GM18870 (cell line): Measurements from ENCODE around the gene KIF16B.
"Not testable (repeated sequence)": the region's sequence is repeated elsewhere in the genome, so short reads cannot be mapped to it uniquely, and the experiment has no call there.

Source experiments
- ATAC-seq: cut with Tn5 transposase; IDR thresholded peaks from one replicate; pipeline ENCODE4 v1.9.1; 2021; ENCODE audit warnings: moderate library complexity; ENCODE audit not compliant: unreplicated experiment

KIF16B gene

DNA sequence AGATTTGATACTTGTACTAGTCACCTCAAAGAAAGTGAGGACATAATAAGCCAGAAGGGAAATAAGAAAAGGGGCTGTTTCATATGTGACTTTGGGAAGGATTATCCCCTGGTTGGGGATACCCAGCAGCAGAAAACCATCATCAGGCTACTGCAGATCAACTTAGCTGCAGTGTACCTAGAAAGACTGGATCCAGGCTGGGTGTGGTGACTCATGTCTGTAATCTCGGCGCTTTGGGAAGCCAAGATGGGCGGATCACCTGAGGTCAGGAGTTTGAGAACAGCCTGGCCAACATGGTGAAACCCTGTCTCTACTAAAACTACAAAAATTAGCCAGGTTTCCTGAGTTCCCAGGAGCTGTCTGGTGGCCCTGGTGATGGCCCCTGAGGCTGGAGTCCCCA, 23.2 kb upstream of the KIF16B start:
- ATAC-seq = not testable (repeated sequence)

DNA sequence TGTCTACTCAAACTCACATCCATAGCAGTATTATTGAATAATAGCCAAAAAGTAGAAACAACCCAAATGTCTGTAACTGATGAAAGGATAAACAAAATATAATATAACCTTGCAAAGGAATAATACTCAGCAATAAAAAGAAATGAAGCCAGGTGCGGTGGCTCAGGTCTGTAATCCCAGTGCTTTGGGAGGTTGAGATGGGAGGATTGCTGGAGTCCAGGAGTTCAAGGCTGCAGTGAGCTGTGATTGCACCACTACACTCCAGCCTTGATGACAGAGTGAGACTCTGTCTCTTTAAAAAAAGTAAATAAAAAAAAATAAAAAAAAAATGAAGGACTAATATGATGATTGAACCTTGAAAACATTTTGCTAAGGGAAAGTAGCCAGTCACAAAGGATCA, 22.1 kb upstream of the KIF16B start:
- ATAC-seq = no peak

- no peak for ATAC-seq
Observed at GRCh38 chr20:16590041-16590633, 16.9 kb upstream of the KIF16B start.

- no peak for ATAC-seq
Observed at GRCh38 chr20:16589623-16590022, 16.4 kb upstream of the KIF16B start.

DNA sequence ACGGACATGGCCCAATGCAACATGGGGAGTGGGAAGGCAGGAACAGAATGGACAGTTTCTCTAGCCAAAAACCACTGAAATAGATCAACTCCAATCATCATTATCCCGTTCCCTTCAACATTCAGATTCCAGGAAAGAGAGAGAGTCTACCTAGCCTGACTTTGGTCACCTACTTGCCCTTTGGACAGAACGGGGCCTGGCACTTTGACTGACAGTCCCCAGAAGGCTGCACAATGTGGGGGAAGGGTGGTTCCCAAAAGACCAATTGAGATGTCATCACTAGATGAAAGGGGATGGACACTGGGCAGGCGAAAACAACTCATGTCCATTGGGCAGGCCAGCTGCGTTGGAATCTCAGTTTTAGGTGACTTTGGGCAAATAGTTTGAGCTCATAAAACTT, 15.0 kb upstream of the KIF16B start:
- ATAC-seq = no peak

GRCh38 chr20:16587066-16587465, 13.8 kb upstream of the KIF16B start:
- no peak for ATAC-seq

DNA sequence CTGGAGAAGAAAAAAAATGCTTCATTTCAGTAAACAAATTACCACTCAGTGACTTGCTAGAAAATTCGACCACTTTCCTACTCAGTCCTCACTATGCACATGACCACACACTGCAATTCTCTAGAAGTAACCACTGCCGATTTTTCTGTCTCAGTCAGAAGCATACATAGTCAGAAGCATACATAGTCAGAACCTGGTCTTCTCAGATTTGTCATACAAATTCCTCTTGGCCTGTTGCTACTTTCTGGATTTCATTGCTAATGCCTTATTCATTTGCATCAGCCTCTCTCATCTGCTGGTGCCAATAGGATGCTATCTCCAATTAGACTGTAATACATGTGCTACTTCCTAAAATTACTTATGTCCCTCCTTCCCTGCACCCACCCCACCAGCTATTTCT, 10.2 kb upstream of the KIF16B start:
- no peak for ATAC-seq

DNA sequence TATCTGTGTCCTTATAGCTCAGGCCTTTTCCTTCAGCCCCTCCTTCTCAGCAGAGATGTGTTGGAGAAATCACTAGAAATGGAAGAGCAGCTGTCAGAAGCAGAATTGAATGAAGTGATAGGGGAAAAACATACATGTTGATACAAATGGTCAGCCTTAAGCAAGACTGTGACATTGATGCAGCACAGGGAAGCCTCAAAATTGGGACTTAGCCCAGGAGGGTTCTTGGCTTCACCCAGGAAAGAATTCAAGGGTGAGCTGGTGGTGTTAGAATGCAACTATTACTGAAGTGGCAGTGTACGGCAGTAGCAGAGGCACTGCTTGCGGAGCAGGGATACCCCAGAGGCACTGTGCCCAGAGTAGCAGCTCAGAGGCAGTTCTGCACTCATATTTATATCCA, 8.0 kb upstream of the KIF16B start:
- no peak for ATAC-seq

GRCh38 chr20:16580620-16581019, 7.4 kb upstream of the KIF16B start:
- ATAC-seq = no peak

DNA sequence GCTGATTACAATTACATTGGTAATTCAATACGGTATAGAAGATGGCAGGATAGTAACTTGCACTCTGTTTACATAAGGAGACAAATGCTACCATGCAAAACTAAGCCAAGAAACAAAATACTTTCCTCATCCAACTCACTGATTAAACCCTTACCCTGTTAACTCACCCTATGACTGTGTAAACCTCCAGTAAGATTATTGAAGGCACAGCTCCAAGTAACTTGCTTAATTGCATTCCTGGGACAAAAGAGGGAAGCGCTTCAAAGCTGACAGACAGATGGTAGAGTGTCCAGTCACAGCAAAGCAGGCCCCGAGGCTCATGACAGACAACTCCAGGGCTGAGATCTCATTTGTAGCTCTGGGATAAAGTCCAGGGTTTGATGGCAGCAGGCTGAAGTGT, 6.9 kb upstream of the KIF16B start:
- ATAC-seq = no peak

DNA sequence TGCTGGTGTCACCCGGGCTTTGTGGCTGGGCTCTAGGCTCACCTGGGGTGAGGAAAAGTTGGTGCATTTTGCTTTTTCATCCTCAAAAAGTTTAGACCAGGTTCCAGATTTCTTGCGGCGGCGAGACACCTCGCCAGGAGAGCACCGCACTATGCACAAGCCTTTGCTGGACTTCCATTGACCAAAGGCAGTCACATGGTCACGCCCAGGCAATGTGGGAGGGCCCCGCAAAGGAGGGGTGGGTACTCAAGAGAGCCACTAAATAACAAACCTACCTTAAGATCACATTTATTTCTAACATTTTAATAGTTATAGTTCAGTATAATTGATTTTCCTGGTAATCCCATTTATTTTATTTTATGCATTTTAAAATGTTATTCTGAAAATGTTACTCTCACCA, 3.0 kb upstream of the KIF16B start:
- no peak for ATAC-seq

GRCh38 chr20:16575390-16576140, 2.3 kb upstream of the KIF16B start:
- no peak for ATAC-seq

- peak; percentile 66 for ATAC-seq
Observed at GRCh38 chr20:16574656-16575355, 1.6 kb upstream of the KIF16B start.

DNA sequence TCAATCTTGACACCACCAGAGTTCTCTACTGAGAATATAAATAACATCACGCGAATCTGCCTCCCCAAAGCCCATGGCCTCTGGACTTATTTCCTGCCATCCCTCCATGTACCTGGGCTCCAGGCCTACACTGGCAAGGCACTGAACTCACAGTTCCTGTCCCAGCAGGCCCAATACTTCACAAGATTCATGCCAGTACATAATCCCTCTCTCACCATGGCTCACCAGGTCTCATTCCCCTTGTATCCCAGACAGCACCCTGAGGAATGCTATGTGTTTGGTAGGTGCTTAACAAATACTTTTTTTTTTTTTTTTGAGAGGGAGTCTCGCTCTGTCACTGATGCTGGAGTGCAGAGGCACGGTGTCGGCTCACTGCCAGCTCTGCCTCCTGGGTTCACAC, 1.9 kb downstream of the KIF16B start:
- ATAC-seq = no peak

DNA sequence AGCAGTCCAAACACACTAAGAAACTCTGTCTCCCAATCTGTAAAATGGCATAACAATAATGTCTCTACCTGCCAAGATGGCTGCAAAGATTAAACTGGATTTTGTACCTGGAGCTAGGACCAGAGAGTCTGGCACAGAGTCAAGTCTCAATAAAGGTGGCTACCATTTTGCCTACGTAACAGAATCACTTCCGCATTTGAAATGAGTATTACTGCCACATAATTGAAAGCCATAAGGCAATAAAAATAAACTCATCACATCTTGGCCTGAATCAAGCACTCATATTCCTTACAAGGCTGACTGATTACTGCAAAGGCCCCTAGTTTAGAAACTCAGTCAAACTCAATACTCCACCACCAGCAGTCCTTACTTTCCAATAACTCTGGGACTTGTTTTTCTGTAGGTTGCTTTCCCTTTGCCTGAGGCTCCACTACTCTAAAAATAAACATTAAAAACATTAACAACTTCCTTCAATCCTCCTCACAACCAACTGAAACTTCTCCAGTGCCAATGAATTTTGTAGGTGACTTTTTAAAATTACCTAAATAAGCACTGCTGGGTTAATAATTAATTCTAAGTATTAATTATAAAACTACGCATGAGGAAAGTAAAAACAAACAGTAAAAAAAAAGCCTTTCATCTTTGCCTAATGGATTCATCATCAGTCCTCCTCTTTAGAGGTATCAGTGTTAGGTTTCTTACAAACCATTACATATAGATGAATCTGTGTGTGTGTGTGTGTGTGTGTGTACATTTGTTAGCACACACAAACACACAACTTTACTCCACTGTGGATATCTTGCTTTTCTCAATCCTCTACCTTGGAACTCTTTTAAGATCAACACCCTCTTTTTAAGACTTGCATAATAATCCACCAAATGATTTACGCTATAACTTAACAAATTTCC, 3.7 kb downstream of the KIF16B start:
- no peak for ATAC-seq

DNA sequence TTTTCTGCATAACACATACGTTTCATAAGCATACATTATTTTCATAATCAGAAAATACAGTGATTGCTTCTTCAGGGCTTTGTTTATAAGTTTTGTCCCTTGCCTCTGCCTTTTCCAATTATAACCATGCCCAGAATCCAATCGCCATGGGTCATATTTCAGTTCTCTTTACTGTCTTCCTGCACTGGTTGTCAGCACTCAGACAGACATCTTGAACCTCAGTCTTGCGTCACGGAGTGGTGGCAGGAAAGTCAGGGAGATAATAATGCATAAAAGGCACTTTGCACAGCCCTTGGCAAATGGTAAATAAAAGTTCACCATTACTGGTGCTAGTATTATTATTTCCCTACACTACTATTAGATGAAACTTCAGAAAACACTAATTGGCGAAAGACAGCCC, 7.2 kb downstream of the KIF16B start:
- no peak for ATAC-seq

DNA sequence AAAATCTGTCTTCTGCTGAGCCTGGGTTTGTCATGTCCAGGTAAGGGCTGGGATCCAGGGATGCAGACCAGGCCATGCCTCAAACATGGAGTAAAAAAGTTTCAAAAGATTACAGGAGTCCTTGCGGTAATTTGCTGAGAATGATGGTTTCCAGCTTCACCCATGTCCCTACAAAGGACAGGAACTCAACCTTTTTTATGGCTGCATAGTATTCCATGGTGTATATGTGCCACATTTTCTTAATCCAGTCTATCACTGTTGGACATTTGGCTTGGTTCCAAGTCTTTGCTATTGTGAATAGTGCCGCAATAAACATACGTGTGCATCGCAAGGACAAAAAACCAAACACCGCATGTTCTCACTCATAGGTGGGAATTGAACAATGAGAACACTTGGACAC, 9.2 kb downstream of the KIF16B start:
- ATAC-seq = not testable (repeated sequence)

DNA sequence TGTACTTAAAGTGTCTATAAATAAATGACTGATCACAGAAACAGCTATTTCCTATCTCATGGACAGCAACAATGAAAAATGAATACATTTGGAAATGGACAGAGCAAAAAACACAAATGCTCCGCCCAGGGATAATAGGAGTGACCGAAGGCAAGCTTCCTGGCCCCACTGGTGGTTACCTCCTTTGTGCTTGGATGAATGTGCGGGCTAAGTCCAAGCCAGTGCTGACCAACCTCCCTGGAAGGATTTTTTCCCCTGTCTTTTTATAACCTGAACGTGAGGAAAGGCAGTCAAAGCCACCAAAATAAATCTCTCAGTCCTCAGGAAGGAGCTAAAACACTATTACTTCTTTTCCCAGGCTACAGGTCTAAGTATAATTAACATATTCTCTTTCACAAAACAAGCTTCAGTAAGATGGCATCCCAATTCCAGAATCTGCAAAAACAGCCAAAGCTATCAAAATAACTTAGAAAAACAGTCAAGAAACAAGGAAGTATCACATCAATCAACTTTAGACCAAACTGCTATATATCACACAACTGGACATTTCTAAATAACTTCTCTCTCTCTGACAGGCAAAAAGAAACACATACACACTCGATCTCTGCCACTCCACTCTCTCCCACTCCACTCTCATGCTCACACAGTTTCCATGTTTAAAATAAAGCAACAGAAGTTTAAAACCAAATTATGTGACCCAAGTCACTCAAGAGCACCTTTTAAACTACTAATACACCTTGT, 10.0 kb downstream of the KIF16B start:
- no peak for ATAC-seq

DNA sequence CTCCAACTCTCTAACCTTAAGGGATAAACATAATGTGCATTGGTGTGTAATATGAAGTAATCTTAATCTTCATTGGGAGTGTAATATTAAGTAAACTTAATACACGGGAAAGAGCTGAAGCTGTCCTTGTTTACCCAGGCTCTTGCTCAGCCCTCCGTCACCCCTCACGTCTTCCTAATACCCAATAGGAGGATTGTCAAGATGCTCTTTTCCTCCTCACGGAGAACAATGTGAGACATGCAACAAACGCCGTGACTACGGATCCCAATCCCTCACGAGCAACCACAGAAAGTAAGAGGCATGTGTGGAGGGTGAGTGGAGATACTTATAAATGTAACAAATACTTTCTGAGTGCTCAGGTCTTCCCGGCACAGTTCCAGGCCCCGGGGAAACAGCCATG, 11.0 kb downstream of the KIF16B start:
- ATAC-seq = no peak

GRCh38 chr20:16560661-16561060, 12.6 kb downstream of the KIF16B start:
- no peak for ATAC-seq

DNA sequence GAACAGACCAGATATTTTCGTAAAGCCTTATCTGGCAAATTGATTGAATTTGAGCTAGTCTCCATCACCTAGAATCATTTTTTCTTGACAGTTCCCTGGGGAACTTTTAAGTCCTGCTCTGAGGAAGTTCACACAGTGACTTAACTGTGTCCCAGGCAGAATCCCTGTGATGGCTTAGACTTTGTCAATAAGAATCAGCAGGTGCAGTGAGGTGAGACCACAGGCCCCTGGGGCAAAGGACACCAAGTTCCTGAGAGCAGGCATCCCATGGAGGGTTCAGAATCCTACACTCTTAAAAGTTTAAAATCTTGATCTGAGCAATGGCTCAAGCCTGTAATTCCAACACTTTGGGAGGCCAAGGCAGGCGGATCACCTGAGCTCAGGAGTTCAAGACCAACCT, 13.0 kb downstream of the KIF16B start:
- no peak for ATAC-seq
